ENCODE measurements around the gene VPS35. TPM values are rescaled to one million over a fixed set of nuclear protein-coding genes. Genes with fewer than 3 reads are reported as not detected.

VPS35 gene
- total RNA-seq, 1 donor from 2014 or later: 112 TPM

DNA sequence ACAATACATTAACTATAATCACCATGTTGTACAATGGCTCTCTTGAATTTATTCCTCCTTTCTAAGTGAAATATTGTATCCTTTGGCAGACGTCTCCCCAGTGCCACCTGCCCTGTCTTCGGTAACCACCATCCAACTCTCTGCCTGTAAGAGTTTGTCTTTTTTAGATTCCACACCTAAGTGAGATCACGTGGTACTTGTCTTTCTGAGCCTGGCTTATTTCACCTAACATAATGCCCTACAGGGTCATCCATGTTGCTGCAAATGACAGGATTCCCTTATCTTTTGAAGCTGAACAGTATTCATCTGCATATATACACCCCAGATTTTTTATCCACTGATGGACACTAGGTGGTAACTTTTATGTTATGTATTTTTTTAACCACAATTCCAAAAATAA lies 24.7 kb upstream of the VPS35 start:
- DNase-seq (ENCODE audit: low read depth): no peak
- TF ChIP-seq, protein P1, sequence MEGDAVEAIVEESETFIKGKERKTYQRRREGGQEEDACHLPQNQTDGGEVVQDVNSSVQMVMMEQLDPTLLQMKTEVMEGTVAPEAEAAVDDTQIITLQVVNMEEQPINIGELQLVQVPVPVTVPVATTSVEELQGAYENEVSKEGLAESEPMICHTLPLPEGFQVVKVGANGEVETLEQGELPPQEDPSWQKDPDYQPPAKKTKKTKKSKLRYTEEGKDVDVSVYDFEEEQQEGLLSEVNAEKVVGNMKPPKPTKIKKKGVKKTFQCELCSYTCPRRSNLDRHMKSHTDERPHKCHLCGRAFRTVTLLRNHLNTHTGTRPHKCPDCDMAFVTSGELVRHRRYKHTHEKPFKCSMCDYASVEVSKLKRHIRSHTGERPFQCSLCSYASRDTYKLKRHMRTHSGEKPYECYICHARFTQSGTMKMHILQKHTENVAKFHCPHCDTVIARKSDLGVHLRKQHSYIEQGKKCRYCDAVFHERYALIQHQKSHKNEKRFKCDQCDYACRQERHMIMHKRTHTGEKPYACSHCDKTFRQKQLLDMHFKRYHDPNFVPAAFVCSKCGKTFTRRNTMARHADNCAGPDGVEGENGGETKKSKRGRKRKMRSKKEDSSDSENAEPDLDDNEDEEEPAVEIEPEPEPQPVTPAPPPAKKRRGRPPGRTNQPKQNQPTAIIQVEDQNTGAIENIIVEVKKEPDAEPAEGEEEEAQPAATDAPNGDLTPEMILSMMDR (conservative IDR thresholded peaks at IDR 0.05; ENCODE audit: low read depth, low read length): no peak
- no peak overlapping the region for H3K4me3 ChIP-seq (ENCODE audit: low read depth, low read length)

DNA sequence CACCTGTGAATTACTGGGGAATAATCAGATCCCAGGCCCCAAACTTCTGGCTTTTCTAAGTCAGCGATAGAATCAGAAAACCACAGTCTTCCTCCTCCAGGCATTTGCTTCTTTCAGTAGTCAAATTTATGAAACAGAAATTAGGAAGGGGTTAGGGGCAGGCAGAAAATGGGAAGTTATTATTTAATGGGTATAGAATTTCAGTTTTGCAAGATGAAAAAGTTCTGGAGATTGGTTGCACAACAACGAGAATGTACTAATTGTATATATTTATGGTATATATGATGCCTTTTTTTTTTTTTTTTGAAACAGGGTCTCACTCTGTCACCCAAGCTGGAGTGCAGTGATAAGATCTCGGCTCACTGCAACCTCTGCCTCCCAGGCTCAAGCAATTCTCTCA lies 23.9 kb upstream of the VPS35 start:
- DNase-seq (ENCODE audit: low read depth): no peak
- no peak overlapping the region for H3K4me3 ChIP-seq (ENCODE audit: low read depth, low read length)
- TF ChIP-seq, protein P1 (conservative IDR thresholded peaks at IDR 0.05; ENCODE audit: low read depth, low read length): no peak

DNA sequence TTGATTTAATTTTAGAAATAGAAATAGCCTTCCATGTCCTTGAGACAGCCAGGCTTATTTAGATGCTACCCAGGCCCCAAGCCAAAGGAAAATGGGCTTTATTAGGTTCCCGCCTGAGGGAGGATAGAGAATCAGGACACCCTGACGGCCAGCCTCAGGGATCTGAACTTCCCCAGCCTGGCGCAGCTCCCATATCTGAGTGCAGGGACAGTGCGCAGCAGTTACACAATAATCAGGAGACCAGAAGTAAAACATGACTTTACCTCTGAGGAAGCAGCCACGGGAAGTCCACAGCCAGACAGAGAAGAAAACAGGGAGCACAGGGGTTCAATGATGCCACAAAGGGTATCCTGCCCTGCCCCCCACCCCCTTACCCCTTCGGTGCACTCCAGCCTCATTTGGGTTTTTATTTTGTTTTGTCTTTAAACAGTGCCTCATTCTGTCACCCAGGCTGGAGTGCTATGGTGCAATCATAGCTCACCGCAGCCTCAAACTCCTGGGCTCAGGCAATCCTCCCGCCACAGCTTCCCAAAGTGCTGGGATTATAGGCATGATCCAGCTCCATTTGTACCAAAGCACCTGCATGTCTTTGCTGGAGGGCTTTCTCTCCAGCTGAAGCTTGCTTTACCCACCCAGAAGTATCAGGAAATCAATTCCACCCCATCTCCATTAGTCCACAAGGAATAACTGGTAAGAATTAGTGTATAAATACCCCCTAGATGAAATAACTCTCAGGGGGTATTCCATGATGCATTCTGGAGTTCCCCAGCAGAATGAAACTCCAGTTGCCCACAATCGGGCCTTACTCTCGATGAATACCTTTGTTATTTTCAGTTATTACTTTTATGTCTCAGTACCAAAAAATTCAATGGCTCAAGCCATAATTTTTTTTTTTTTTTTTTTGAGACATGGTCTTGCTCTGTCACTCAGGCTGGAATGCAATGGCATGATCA lies 22.4 kb upstream of the VPS35 start:
- TF ChIP-seq, protein P1 (conservative IDR thresholded peaks at IDR 0.05; ENCODE audit: low read depth, low read length): no peak
- no peak for DNase-seq (ENCODE audit: low read depth)
- no peak overlapping the region for H3K4me3 ChIP-seq (ENCODE audit: low read depth, low read length)

DNA sequence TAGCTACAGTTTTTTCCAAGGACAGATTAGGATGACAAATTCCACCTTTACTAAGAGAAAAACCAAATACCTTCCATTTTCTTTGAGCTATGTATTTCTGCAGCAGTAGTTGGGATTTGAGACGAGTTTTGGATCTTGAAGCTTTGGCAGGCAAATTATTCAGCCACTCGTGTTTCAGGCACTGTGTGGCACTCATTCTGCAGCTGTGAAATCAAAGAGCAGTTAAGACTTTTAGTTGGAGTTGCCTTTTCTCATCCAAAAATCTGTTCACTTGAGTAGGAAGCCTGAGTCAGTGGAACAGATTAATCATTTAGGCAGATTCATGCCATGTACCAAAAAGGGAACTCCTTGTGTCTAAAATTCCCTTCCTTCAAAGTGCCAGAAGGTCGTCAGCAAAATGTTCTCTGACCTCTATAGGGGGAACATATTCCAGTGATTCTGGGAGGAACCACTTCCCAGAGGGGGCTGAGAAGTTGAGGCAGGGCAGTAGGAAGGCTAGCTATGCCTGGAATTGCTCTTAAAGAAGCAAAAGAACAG lies 20.6 kb upstream of the VPS35 start:
- H3K4me3 ChIP-seq (ENCODE audit: low read depth, low read length): no peak overlapping the region
- no peak for DNase-seq (ENCODE audit: low read depth)
- TF ChIP-seq, protein P1 (conservative IDR thresholded peaks at IDR 0.05; ENCODE audit: low read depth, low read length): no peak

DNA sequence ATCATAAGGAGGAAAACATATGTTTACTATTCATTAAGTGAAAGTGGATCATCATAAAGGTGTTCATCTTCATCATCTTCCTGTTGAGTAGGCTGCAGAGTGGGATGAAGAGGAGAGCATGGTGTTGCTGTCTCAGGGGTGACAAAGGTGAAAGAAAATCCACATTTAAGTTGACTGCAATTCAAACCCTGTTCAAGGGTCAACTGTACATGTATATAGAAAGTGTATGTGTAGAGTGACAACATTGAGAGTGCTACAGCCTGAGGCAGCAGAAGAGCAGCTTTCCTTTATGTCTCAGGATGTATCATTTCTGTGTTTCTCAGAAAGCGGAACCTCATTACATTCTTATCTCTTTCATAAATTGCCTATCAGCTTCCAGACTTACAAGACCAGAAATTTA lies 17.7 kb upstream of the VPS35 start:
- DNase-seq (ENCODE audit: low read depth): no peak
- TF ChIP-seq, protein P1 (conservative IDR thresholded peaks at IDR 0.05; ENCODE audit: low read depth, low read length): no peak
- H3K4me3 ChIP-seq (ENCODE audit: low read depth, low read length): no peak overlapping the region

DNA sequence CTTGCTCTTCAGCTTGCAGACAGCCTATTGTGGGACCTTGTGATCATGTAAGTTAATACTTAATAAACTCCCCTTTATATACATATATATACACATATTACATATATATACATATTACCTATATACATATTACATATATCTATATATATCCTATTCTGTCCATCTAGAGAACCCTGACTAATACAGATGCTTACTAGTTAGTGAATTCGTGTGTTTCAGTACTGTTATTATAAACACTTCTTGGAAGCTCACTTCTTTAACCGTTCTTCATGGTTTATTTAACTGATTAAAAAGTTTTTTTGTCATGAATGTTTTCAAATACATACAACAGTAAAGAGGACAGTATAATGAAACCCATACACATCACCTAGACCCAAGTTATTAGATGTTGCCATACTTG lies 13.1 kb upstream of the VPS35 start:
- no peak for DNase-seq (ENCODE audit: low read depth)
- no peak overlapping the region for H3K4me3 ChIP-seq (ENCODE audit: low read depth, low read length)
- TF ChIP-seq, protein P1 (conservative IDR thresholded peaks at IDR 0.05; ENCODE audit: low read depth, low read length): no peak

Data from epithelial cell of proximal tubule (primary cell).